Activated T-helper 1 cell treated with anti-CD3 and anti-CD28 coated beads, Interleukin-2, amount 50 U/mL, for 16 hours (primary cell): ENCODE data around the gene RAG2.
"Not testable (repeated sequence)": the region's sequence is repeated elsewhere in the genome, so short reads cannot be mapped to it uniquely, and the experiment has no call there.

Source experiments
- DNase-seq, 2 donors: peaks; one replicate each; pipeline ENCODE4 v3.0.0-alpha.2; 2020; ENCODE audit warnings: low read depth in 1 of 2, low spot score in 1 of 2

Gene RAG2

DNA sequence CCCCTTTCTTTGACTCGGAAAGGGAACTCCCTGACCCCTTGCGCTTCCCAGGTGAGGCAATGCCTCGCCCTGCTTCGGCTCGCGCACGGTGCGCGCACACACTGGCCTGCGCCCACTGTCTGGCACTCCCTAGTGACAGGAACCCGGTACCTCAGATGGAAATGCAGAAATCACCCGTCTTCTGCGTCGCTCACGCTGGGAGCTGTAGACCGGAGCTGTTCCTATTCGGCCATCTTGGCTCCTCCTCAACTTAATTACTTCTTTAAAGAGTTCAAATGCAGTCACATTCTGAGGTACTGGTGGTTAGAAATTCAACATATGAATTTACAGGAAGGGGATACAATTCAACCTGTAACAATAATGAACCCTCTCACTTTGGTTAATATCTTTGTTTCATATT is 40.6 kb downstream of the RAG2 start:
- not testable (repeated sequence) for DNase-seq

- DNase-seq: no peak
Measured at GRCh38 chr11:36550385-36551115, 47.5 kb downstream of the RAG2 start.
